SK-N-SH treated with all-trans-retinoic acid at 6 μM for 48 hours (cell line): Measurements from ENCODE around the gene NXN.
"Not testable (repeated sequence)": the region's sequence is repeated elsewhere in the genome, so short reads cannot be mapped to it uniquely, and the experiment has no call there.

ENCODE experiments used
- ATAC-seq: fragments of 200-7000 bp; cut with Tn5 transposase; 3 replicates; pipeline ENCODE4 v1.9.1; 2020; ENCODE audit warnings: mild to moderate bottlenecking, moderate library complexity
- ARNTL ChIP-seq: fragments of 450-650 bp; formaldehyde crosslinking; IDR thresholded peaks from 2 replicates; pipeline ENCODE4 v1.5.0; 2020; ENCODE audit warnings: low read depth, mild to moderate bottlenecking, moderate library complexity, borderline replicate concordance
- CSDC2 ChIP-seq: fragments of 250-450 bp; sonication (Bioruptor Pico); IDR thresholded peaks from 2 replicates; pipeline ENCODE4 v1.5.0; 2020; ENCODE audit warnings: mild to moderate bottlenecking, moderate library complexity
- ESRRG ChIP-seq: fragments of 250-450 bp; sonication (Bioruptor Pico); IDR thresholded peaks from 2 replicates; pipeline ENCODE4 v1.6.1; 2021; ENCODE audit warnings: mild to moderate bottlenecking
- GLIS3 ChIP-seq: fragments of 250-450 bp; sonication (Bioruptor Pico); IDR thresholded peaks from 2 replicates; pipeline ENCODE4 v1.5.0; 2020; ENCODE audit warnings: mild to moderate bottlenecking, moderate library complexity
- OSR1 ChIP-seq: fragments of 250-450 bp; sonication (Bioruptor Pico); IDR thresholded peaks from 2 replicates; pipeline ENCODE4 v1.8.0; 2022; ENCODE audit warnings: moderate library complexity, mild to moderate bottlenecking, inconsistent platforms
- RARB ChIP-seq: fragments of 250-450 bp; sonication (Bioruptor Pico); IDR thresholded peaks from 2 replicates; pipeline ENCODE4 v1.8.0; 2021; ENCODE audit warnings: mild to moderate bottlenecking, moderate library complexity
- TOX ChIP-seq: fragments of 250-450 bp; sonication (Bioruptor Pico); IDR thresholded peaks from 2 replicates; pipeline ENCODE4 v1.8.0; 2021; ENCODE audit warnings: mild to moderate bottlenecking, moderate library complexity, borderline replicate concordance
- ZC3H10 ChIP-seq: fragments of 250-450 bp; sonication (Bioruptor Pico); IDR thresholded peaks from 2 replicates; pipeline ENCODE4 v1.5.1; 2021; ENCODE audit warnings: mild to moderate bottlenecking, moderate library complexity
- ZFP3 ChIP-seq: fragments of 250-450 bp; sonication (Bioruptor Pico); IDR thresholded peaks from 2 replicates; pipeline ENCODE4 v1.5.0; 2020; ENCODE audit warnings: mild to moderate bottlenecking, moderate library complexity
- ZNF565 ChIP-seq: fragments of 450-650 bp; formaldehyde crosslinking; conservative IDR thresholded peaks from 2 replicates; pipeline ENCODE4 v1.5.0; 2020; ENCODE audit warnings: low read depth, mild to moderate bottlenecking, moderate library complexity
- ZNF8 ChIP-seq: fragments of 450-650 bp; formaldehyde crosslinking; IDR thresholded peaks from 2 replicates; pipeline ENCODE4 v1.5.0; 2020; ENCODE audit warnings: mild to moderate bottlenecking, moderate library complexity
- TF ChIP-seq, protein P1 (sequence below): fragments of 250-450 bp; sonication (Bioruptor Pico); IDR thresholded peaks from 2 replicates; pipeline ENCODE4 v1.8.0; 2021; ENCODE audit warnings: low read depth, mild to moderate bottlenecking, moderate library complexity, borderline replicate concordance
- TF ChIP-seq, protein P2 (sequence below): fragments of 250-450 bp; sonication (Bioruptor Pico); IDR thresholded peaks from 2 replicates; pipeline ENCODE4 v1.8.0; 2020; ENCODE audit warnings: mild to moderate bottlenecking, moderate library complexity, borderline replicate concordance
- TF ChIP-seq, protein P3 (sequence below): fragments of 250-450 bp; sonication (Bioruptor Pico); IDR thresholded peaks from 2 replicates; pipeline ENCODE4 v1.5.0; 2020; ENCODE audit warnings: mild to moderate bottlenecking, moderate library complexity
- TF ChIP-seq, protein P4 (sequence below): fragments of 250-450 bp; sonication (Bioruptor Pico); IDR thresholded peaks from 2 replicates; pipeline ENCODE4 v1.5.1; 2021; ENCODE audit warnings: mild to moderate bottlenecking, moderate library complexity

NXN gene

DNA sequence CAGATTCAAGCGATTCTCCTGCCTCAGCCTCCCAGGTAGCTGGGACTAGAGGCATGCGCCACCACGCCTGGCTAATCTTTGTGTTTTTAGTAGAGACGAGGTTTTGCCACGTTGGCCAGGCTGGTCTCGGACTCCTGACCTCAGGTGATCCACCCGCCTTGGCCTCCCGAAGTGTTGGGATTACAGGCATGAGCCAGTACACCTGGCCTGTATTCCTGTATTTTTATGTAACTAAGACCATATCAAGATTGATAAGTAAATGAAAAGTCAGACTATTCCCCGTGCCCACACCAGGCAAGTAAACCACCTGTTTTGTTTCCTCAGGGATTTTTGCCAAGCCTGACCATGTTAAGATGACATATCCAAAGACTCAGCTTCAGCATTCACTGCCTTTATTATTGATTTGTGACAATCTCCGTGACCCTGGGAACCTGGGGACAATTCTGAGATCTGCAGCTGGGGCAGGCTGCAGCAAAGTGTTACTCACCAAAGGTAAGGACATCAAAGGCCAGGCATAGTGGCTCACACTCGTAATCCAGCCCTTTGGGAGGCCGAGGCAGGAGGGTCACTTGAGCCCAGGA lies 191.8 kb downstream of the NXN start:
- no peak for ATAC-seq
- TF ChIP-seq, protein P1, sequence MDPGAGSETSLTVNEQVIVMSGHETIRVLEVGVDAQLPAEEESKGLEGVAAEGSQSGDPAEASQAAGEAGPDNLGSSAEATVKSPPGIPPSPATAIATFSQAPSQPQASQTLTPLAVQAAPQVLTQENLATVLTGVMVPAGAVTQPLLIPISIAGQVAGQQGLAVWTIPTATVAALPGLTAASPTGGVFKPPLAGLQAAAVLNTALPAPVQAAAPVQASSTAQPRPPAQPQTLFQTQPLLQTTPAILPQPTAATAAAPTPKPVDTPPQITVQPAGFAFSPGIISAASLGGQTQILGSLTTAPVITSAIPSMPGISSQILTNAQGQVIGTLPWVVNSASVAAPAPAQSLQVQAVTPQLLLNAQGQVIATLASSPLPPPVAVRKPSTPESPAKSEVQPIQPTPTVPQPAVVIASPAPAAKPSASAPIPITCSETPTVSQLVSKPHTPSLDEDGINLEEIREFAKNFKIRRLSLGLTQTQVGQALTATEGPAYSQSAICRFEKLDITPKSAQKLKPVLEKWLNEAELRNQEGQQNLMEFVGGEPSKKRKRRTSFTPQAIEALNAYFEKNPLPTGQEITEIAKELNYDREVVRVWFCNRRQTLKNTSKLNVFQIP (CRISPR knock-in tag) = no peak
- TF ChIP-seq ARNTL = no peak
- TF ChIP-seq OSR1 (CRISPR knock-in tag) = no peak
- TF ChIP-seq CSDC2 (CRISPR knock-in tag) = no peak
- no peak for TF ChIP-seq ZFP3
- no peak for TF ChIP-seq TOX (CRISPR knock-in tag)
- TF ChIP-seq, protein P2, sequence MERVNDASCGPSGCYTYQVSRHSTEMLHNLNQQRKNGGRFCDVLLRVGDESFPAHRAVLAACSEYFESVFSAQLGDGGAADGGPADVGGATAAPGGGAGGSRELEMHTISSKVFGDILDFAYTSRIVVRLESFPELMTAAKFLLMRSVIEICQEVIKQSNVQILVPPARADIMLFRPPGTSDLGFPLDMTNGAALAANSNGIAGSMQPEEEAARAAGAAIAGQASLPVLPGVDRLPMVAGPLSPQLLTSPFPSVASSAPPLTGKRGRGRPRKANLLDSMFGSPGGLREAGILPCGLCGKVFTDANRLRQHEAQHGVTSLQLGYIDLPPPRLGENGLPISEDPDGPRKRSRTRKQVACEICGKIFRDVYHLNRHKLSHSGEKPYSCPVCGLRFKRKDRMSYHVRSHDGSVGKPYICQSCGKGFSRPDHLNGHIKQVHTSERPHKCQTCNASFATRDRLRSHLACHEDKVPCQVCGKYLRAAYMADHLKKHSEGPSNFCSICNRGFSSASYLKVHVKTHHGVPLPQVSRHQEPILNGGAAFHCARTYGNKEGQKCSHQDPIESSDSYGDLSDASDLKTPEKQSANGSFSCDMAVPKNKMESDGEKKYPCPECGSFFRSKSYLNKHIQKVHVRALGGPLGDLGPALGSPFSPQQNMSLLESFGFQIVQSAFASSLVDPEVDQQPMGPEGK = no peak
- TF ChIP-seq ZNF565 = no peak
- TF ChIP-seq, protein P3, sequence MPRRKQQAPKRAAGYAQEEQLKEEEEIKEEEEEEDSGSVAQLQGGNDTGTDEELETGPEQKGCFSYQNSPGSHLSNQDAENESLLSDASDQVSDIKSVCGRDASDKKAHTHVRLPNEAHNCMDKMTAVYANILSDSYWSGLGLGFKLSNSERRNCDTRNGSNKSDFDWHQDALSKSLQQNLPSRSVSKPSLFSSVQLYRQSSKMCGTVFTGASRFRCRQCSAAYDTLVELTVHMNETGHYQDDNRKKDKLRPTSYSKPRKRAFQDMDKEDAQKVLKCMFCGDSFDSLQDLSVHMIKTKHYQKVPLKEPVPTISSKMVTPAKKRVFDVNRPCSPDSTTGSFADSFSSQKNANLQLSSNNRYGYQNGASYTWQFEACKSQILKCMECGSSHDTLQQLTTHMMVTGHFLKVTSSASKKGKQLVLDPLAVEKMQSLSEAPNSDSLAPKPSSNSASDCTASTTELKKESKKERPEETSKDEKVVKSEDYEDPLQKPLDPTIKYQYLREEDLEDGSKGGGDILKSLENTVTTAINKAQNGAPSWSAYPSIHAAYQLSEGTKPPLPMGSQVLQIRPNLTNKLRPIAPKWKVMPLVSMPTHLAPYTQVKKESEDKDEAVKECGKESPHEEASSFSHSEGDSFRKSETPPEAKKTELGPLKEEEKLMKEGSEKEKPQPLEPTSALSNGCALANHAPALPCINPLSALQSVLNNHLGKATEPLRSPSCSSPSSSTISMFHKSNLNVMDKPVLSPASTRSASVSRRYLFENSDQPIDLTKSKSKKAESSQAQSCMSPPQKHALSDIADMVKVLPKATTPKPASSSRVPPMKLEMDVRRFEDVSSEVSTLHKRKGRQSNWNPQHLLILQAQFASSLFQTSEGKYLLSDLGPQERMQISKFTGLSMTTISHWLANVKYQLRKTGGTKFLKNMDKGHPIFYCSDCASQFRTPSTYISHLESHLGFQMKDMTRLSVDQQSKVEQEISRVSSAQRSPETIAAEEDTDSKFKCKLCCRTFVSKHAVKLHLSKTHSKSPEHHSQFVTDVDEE (CRISPR knock-in tag) = no peak
- TF ChIP-seq, protein P4, sequence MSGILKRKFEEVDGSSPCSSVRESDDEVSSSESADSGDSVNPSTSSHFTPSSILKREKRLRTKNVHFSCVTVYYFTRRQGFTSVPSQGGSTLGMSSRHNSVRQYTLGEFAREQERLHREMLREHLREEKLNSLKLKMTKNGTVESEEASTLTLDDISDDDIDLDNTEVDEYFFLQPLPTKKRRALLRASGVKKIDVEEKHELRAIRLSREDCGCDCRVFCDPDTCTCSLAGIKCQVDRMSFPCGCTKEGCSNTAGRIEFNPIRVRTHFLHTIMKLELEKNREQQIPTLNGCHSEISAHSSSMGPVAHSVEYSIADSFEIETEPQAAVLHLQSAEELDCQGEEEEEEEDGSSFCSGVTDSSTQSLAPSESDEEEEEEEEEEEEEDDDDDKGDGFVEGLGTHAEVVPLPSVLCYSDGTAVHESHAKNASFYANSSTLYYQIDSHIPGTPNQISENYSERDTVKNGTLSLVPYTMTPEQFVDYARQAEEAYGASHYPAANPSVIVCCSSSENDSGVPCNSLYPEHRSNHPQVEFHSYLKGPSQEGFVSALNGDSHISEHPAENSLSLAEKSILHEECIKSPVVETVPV = no peak
- TF ChIP-seq GLIS3 (CRISPR knock-in tag) = no peak
- no peak for TF ChIP-seq ZNF8 (CRISPR knock-in tag)
- TF ChIP-seq RARB (CRISPR knock-in tag) = no peak
- TF ChIP-seq ZC3H10 = no peak
- TF ChIP-seq, all 23 proteins: peak for 0

DNA sequence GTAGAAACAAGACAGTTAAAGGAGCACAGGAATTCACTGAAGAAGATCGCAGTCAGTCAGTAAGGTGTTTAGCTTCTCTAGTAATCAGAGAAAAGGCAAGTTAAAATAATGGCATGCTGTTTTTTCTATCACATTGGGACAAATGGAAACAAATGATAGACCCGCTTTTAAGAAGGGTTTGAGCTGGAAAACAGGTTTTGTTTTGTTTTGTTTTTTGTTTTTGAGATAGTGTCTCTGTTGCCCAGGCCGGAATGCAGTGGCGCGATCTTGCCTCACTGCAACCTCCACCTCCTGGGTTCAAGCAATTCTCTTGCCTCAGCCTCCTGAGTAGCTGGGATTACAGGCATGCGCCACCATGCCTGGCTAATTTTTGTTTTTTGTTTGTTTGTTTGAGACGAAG lies 193.7 kb downstream of the NXN start:
- not testable (repeated sequence) for ATAC-seq

DNA sequence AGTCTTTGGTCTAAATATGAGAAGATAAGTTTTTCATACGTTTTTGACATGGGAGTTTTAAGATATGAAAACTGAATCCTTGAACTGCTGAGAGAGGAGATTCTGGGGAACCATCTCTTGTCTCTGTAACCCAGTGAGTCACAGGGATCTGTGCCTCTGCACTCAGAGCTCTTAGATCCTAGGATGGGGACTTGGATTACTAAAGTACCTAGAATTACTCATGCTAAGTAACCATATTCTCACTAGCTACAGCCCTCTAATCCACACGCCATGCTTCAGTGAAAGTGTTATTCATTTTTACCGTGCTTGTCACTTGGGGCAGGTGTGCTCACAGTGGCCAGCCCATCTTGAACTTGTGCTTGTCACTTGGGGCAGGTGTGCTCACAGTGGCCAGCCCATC lies 195.4 kb downstream of the NXN start:
- ATAC-seq = no peak
- TF ChIP-seq ZC3H10 = no peak
- no peak for TF ChIP-seq ESRRG (CRISPR knock-in tag)
- no peak for TF ChIP-seq OSR1 (CRISPR knock-in tag)

DNA sequence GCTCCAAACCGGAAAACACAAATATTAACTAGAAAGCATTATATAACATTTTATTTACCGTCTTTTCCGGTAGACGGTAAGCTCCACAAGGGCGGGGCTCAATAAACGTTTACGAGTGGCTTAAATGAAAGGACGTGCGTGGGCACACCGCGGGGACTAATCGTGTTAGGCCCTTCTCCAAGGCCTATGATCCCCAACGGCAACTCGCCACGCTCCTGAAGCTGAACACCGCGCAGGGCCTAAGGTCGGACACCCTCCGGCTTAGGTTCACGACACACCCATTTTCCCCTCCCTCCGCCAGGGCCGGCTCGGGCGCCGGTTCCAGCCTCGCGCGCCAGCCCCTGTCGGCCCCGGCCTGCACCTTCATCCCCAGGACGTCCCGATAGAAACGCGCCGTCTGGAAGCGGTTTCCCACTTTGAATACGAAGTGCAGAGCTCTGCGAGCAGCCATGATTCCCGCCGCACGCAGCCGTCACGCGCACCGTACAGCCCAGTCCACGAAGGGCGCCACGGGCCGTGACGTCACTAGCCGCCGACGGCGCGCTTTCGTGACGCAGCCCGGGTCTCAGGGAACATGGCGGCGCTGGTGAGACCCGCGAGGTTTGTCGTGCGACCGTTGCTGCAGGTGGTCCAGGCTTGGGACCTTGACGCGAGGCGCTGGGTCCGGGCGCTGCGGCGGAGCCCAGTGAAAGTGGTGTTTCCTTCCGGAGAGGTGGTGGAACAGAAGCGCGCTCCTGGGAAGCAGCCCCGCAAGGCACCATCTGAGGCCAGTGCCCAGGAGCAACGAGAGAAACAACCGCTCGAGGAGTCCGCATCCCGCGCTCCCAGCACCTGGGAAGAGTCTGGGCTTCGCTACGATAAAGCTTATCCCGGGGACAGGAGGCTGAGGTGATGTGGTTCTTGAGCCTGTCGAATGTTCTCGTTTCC lies 197.5 kb downstream of the NXN start, which contains the start of the genes GLOD4 and MRM3:
GLOD4 (minus strand) TSS at position 476 of the 927 bp plus-strand sequence; CDS start at position 451, 25 bp downstream.
MRM3 (plus strand) TSS at position 549 of the 927 bp plus-strand sequence; CDS start at position 575, 26 bp downstream.
- TF ChIP-seq, protein P4 = no peak
- TF ChIP-seq ZNF565 (peak; percentile 60; the same call in 1 of the 2 replicates), ZNF8 (CRISPR knock-in tag) (no peak), OSR1 (CRISPR knock-in tag) (no peak), ARNTL (no peak)
- TF ChIP-seq, protein P3 (CRISPR knock-in tag) = no peak
- peak; percentile 96 for ATAC-seq
